Fibroblast of peridontal ligament (primary cell): ENCODE results near the gene ALDH1B1.

Source experiments
- DNase-seq: peaks from one replicate; pipeline ENCODE4 v3.0.0-alpha.2; 2010; ENCODE audit errors: extremely low read depth

ALDH1B1 gene

GRCh38 chr9:38415856-38416255 lies 23.4 kb downstream of the ALDH1B1 start:
- DNase-seq, result no peak

GRCh38 chr9:38416461-38416860 lies 24.0 kb downstream of the ALDH1B1 start:
- DNase-seq, result no peak

DNA sequence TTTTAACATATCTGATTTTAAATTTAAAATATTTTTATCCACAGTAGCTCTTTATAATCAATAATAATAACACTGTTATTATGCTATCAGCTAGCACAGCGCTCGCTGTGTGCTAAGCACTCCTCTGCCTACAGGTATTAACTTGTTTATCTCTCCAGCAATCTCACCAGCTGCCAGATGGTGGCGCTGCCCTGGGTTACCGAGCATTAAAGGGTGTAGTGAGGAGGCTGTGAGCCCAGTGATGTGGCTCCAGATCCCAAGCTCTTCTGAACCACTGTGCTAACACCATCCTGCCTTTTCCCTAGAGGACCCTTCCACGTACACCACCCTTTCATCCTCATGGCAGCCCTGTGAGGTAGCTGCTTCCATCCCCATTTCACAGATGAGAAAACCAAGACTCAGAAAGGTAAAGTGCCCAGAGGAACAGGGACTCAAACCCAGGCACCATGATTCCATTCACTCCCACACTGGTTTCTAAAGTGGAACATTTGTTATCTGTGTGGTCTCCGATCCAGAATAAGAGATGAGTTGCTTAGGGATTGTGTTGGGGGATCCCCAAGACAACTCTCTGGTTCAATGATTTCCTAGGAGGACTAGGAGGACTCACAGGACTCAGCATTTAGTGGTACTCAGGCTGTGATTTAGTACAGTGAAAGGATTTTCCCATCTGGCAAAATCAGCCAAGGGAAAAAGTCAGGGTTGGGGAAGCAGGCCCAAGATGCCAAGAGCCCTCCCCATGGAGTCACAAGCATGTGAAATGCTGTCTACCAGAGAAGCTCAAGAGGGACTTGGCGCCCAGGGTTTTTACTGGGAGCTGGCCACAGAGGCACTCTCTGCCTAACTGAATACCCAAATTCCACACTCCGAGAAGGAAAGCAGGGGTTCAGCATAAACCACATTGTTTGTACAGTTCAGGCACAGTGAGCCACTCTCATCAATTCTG lies 24.8 kb downstream of the ALDH1B1 start:
- DNase-seq, result no peak

- DNase-seq, result no peak
These were observed 25.9 kb downstream of the ALDH1B1 start for GRCh38 chr9:38418366-38418765.

DNA sequence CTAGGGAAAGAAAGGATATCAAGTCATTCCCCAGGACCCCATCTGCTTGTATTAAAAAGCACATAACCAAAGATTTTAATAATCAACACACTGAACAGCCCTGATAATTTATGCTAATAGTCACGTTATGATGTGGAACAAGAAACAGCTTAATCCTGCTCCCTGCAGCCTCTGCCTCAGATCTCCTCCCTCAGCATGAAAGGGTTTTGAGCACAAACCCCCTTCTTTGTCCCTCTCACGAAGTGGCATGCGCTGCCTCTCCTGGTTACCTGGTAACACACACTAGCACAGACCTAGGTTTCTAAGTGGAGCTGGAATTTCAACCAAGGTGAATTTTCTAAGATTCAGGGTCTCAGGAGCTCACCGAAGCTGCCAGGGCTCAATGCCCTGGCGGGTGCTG lies 26.7 kb downstream of the ALDH1B1 start:
- DNase-seq, result no peak

DNA sequence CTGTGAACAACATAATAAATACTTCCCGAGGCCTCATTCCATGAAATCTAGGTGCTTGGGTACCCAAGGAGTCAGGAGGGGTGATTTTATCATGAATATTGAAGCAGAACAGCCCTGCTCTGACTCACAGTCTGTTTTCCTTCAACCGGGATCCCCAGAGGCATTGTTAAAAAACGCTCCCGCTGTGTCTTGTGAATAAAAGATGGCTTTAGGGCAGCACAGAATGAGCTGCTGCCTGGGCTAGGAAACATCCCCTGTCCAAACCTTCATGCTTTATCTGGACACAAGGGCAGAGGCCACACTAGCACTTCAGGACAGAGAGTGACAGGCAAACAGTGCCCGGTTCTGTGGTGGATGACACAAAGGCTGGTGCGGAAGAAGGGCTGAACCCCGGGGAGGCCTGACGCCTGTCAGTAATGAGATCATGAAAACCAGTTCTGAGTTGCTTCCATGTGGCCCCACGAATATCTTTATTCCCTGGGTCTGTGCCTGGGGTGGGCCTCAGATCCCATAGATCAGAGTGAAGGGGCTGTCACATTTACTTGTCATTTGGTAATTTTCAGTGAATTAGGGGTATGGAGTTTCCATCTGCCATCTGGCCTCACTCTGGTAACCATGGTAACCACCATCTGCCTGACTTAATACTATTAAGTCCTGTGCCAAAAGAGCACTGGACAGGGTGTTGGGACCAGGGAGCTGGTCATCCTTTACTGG lies 29.2 kb downstream of the ALDH1B1 start:
- no peak for DNase-seq

DNA sequence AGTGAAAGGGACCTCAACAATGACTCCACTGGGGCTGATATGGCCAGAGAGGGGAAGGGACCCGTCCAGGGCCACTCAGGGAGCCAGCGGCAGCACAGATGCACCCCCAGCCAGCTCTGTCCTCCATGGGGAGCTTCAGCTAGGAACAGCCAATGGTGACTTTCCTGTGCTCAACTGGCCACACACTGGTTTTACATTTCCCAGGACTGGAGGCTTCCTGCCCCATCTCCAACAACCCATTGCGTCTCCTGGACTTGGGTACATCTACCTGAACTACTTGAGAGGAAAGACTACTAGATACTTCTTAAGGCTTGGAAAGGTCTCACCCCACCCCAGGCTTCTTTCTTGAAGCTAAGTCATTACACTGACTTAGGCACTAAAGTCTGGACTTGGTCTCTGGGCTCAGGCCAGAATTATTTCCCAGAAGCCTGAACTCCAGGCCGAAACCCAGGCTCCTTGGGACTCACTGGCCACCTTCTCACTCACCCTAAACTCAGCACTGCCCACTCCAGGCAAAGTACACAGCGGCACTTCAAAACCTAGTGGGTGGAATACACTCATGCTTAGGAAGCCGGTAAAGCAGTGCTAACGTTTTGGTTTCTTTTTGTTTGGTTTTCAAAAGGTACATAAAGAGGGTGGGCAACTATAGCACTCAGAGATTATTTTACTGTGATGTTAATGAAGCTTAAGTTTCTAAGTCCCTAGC lies 30.2 kb downstream of the ALDH1B1 start:
- DNase-seq, result no peak

GRCh38 chr9:38423273-38423972 lies 30.9 kb downstream of the ALDH1B1 start:
- no peak for DNase-seq

DNA sequence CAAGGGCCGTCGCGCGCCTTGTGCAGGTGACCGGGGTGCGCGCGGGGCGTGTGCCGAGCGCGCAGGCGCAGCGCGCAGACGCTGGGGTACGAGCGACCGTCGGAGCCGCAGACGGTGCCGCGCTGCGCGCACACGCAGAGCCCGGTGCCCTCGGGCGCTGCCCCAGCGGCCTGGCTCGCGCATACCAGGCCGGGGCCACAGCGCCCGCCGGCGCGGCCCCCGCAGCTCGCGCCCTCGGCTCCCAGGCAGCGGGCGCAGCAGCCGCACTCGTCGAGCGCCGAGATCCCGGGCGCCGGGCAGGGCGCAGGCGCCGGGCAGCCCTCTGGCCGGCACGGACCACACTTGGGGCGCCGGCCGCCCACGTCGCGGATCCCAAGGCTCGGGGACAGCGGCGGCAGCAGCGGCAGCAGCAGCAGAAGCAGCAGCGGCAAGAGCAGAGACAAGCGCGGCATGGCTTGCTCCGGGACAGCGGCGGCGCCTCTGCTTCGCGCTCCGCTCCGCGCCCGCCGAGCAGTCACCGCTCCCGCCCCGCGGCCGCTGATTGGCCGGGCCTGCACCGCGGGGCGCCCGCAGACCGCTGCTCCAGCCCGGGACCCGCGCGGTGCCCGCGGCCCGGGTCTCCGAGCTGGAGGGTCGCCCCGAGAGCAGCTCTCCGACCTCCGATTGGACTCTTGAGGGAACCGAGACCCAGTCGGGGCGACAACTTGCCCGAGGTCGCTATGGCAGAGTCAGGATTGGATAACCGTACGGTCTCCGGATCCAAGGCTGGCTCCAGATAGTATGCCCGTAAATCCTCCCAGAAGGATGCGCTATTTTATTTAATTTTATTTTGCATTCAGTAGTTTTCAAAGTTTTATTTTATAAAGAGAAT lies 31.7 kb downstream of the ALDH1B1 start, which contains the start of gene IGFBPL1:
TSS of gene IGFBPL1 (minus strand) at position 482 of the 871 bp plus-strand sequence. CDS start at position 452, 30 bp downstream.
- DNase-seq, result no peak

GRCh38 chr9:38424918-38425317 lies 32.4 kb downstream of the ALDH1B1 start:
- DNase-seq, result no peak

DNA sequence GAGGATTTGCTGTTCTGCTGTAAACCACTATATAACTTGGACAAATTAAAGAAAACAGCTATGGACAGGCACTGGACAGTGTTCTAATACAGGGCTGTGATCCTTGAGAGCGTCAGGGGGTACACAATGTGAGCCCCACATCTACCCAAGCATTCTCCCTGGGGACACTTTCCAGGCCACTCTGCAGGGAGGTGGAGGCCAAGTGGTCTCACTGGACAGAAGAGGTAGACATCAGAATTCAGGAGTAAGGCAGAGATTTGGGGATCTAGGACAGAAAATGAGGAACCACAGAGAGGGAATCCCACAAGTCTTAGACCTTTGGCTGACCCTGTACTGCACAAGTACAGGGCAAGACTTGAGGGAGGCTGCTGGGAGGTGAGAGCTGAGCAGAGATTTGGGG lies 35.6 kb downstream of the ALDH1B1 start:
- DNase-seq, result no peak

DNA sequence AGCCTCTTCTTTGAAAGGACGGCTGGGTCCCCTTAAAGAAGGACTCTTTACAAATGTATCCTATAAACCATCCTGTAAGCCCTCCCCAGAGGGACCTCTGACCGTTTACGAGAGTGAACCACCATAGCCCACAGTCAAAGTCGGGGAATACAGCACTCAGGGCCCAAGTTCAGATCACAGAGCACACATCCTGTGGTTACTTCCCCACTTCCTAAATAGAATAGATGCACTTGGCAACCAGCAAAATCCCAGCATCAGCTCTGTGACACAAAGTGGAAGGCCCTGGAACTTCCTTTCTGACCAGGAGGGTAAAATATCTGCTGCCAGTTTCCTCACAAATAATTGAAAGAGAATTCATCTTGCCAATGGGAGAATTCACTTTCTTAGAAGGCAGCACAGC lies 38.6 kb downstream of the ALDH1B1 start:
- DNase-seq, result no peak

GRCh38 chr9:38432922-38433510 lies 40.5 kb downstream of the ALDH1B1 start:
- peak; percentile 52 for DNase-seq

DNA sequence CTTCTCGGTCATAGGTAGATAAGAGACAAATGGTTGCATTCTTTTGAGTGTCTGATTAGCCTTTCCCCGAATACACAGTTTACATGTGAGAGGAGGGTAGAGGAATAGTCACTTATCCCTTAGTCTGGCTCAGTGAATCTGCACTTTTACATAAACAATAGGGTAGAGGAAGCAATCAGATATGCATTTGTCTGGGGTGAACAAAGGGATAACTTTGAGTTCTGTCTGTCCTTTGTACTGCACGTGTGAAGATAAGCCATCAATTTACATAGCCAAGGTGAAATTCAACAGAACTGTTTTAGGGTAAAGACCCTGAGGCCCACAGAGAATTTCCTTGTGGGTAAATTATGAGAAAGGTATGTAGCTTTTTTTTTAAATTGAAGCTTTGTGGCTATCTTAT lies 41.9 kb downstream of the ALDH1B1 start:
- no peak for DNase-seq

DNA sequence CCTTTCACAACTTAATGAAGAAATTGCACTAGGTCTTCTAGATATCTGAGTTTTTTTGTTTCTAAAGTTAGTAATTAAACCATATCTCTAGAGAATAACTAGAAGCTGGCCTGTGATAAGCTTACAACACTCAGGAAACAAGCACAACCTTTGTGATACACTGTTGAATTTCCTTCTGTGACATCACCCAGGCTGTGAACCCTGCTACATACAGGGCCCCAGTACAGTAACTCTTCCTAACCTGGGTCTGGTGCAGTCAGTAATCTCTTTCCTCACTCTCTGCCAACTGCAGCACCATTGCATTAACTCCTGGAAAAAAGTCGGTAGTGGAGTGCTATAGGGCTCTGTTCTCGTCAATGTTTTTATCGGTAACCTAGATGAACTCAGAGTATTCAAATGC lies 42.4 kb downstream of the ALDH1B1 start:
- no peak for DNase-seq

GRCh38 chr9:38435521-38435920 lies 43.0 kb downstream of the ALDH1B1 start:
- no peak for DNase-seq

DNA sequence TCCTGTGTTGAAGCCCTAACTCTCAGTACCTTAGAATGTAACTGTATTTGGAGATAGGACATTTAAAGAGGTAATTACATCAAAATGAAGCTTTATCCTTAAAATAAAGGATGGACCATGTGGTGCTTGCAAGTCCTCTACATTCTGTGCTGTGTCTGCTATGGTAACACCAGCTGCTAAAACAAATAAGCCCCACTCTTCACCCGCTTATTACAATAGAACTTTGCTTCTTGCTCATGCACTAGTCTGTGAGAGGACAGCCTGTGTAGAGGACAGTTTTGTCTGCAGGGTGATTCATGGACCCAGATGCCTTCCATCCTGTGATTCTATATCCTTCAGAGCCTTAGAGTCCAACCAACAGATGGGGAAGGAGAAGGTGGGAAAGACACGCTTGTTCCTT lies 44.2 kb downstream of the ALDH1B1 start:
- no peak for DNase-seq

DNA sequence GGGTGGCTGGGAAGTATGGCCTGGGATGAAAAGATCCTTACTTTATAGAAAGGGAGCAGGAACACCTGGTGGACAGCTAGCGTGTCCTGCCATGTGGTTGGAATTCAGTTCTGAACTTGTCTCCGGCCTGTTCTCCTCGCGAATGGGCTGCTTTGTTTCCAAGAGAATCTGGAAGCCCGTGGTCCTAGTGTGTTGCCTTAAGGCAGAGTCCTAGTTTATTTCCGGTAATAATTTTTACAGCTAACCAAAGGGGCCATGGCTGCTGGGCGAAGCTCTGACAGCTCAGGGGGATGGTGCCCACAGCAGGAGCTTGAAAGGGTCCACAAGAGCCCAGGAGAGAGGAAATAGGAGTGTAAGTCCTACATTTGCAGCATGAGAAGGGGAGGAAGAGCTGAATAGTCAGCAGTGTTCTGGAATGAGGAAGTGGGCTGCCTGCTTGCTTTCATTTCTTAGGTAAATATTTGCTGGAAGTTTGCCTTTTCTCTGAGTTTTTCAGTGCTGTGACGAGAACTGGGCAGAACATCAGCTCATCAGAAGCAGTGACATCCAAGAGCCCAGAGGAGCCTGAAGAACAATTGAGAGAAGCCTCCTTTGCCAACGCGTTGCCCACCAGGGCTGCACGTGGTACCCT lies 44.8 kb downstream of the ALDH1B1 start:
- peak; percentile 39 for DNase-seq

GRCh38 chr9:38439291-38439915 lies 46.9 kb downstream of the ALDH1B1 start:
- no peak for DNase-seq
